ENCODE data around the gene EFCC1.

- TF ChIP-seq CTCF (optimal IDR thresholded peaks at IDR 0.05 in 1 of 3, IDR thresholded peaks at IDR 0.05 in 1 of 3, conservative IDR thresholded peaks at IDR 0.05 in 1 of 3; ENCODE audit: extremely low read depth in 1 of 3, insufficient read depth in 2 of 3, low read length in 3 of 3) (no peak), EZH2 (IDR thresholded peaks at IDR 0.05; ENCODE audit: low read length) (no peak)
Measured at GRCh38 chr3:129032716-129033115, 31.6 kb downstream of the EFCC1 start.
